GM19025 (cell line): ENCODE data around the gene SLC47A2.
A peak's percentile ranks its signal among the peaks of the same experiment; 100 is the strongest.
"Not testable (repeated sequence)": the region's sequence is repeated elsewhere in the genome, so short reads cannot be mapped to it uniquely, and the experiment has no call there.

Experiments
- ATAC-seq: cut with Tn5 transposase; IDR thresholded peaks from one replicate; pipeline ENCODE4 v1.9.1; 2021; ENCODE audit warnings: mild to moderate bottlenecking, low read depth, moderate library complexity; ENCODE audit not compliant: unreplicated experiment

SLC47A2 gene, protein sequence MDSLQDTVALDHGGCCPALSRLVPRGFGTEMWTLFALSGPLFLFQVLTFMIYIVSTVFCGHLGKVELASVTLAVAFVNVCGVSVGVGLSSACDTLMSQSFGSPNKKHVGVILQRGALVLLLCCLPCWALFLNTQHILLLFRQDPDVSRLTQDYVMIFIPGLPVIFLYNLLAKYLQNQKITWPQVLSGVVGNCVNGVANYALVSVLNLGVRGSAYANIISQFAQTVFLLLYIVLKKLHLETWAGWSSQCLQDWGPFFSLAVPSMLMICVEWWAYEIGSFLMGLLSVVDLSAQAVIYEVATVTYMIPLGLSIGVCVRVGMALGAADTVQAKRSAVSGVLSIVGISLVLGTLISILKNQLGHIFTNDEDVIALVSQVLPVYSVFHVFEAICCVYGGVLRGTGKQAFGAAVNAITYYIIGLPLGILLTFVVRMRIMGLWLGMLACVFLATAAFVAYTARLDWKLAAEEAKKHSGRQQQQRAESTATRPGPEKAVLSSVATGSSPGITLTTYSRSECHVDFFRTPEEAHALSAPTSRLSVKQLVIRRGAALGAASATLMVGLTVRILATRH

DNA sequence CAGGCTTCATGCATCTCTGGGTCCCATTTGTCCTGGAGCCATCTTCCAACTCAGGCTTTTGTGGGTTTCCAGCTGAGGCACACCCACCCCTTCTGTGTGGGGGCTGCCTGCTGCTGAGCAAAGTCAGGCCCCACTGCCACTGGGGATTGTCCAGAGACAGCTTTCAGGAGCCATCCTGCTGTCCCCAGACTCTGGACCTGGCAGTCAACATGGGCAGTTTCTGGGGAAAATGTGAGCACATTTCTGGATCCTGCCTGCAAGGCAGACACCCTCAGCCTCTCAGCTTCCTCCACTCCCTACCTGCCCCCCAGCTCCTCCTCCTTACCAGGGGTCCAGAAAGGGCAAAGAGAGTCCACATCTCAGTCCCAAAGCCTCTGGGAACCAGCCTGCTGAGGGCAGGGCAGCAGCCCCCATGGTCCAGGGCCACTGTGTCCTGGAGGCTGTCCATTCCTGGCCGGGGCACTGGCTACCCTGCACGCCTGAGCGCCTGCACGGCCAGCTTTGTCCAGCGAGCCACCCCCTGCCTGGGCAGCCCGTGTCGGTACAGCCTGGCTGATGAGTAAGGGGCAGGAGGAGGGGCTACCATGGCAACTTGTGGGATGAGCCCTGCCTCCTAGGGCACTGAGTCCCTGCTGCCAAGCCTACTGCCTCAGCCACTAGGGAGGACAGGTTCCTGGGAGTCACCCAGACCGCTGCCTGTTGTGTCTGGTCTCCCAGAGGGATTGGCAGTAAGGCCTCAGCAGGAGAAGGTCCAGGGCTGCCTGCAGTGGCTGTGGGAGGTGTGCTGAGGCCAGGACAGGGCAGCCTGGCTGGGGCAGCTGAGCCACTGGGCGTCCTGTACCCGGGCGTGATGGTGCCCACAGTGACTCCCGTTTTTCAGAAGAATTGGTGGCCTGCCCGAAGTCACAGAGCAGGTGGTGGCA, at the start of gene SLC47A2:
Gene SLC47A2, minus strand, starts transcription at position 477 of the 923 bp plus-strand sequence. Its CDS starts 29 bp downstream, at position 448.
- ATAC-seq, result no peak

DNA sequence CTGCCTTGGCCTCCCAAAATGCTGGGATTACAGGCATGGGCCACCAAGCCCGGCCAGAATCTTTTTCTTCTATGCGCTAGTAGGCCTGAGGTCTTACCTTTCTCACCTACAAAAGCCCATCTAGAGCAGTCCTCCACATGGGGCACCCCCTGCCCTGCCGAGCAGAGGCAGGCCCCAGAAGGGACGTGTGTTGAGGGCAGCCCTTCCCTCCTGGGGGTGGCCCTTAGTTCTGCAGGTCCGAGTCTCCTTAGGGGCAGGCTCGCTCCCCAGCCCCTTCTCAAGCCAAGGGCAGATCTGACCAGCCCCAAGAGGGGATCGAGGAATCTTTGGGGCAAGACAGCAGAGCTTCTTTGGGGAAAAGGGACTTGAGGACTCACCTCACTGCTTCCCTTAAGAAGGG, 49.6 kb upstream of the SLC47A2 start:
- no peak for ATAC-seq

DNA sequence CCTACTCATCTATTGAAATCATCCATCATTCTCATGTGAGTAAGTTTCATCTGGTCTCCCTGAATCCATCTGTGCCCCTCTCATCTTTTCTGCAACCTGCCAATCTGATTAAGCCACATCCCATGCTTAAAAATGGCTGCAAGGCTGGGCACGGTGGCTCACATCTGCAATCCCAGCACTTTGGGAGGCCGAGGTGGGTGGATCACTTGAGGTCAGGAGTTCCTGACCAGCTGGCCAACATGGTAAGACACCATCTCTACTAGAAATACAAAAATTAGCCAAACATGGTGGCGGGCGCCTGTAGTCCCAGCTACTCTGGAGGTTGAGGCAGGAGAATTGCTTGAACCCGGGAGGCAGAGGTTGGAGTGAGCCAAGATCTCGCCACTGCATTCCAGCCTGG, 47.6 kb upstream of the SLC47A2 start:
- not testable (repeated sequence) for ATAC-seq

DNA sequence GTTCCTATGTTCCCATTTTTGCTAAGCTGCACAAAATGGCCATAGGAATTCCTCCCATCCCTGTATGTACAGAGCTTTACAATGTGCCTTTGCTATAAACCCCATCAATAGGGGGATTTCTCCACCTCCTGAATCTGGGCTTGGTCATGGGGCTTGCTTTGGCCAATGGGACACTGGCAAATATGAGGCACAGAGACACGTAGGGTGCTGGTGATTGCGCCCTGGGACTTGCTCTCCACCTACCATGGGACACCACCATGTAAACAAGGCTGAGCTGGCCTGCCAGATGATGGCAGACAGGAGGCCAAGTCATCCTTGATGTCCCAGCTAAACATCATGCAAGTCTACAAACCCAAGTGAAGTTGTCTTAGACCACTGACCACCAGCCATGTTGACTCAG, 47.0 kb upstream of the SLC47A2 start:
- no peak for ATAC-seq

DNA sequence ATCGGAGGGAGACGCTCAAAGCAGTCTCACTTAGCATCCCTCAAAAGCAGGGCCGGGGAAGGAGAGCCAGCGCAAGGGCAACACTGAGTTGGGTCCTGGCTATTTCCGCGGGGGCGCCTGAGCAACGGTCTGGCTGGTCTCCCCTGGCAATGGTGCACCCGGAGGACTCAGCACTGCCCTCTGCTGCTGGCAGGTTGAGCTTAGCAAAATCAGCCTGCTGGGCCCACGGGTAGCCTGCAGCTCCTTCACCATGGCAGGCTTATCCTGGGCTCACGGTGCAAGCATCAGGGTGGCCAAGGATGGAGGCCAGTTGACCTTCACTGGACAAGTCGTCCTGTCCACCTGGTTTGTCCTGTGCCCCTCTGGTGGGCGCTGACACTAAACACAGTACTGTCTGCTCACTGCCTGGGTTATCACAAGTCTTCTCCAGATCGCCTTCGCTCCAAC, 46.2 kb upstream of the SLC47A2 start:
- ATAC-seq, result no peak

DNA sequence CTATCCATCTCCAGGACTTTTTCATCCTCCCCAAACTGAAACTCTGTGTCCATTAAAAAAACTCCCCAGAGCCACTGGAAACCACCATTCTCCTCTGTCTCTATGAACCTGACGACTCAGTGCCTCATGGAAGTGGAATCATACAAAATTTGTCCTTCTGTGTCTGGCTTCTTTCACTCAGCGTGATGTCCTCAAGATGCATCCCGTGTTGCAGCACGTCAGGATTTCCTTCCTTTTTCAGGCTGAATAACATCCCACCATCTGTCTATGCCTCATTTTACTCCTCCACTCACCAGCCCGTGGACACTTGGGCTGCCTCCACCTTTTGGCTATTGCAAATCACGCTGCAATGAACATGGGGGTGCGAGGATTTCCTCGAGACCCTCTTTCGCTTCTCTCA, 44.4 kb upstream of the SLC47A2 start:
- ATAC-seq, result no peak

DNA sequence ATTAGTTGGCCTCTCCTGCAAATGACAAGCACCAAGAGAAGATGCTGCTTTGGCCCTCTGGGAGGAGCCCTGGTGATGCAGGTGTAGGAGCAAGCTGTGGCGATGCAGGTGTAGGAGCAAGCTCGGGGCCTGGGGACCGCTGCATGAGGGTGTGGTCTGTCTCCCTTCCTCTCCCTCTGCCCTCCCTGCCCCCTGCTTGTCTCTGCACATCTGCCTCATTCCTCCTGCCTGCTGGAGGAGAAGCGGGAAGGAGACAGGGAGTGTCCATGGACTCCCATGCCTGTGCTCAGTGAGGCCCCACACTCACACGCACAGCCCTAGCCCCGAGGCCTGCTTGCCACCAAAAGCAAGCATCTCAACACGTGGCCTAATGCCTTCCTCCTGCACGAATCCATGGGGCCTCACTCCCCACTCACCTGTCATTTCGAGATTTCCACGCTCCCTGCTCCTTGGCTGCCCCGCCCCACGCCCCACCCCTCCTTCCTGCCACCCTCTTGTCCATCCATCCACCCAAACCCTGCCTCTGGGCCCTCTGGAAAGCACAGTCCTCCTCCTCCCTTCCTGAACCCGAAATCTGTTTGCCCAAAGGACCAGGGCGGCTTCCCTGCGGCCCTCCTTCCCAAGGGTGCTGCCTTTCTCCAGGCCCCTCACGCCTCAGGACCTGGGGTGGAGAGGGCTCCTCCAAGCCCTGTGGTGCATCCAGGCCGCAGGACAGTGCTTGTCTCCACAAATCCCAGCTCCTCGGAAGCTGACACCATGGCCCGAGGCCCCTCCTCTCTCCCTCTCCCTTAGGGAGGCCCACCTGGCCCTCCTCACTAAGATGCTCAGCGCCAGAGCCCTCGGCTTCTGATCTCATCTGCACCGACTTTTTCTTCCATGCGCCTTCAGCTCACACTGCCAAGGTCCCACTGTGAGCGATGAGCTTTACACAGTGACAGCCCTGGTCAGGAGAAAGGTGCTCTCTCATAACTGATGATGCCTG, 43.5 kb upstream of the SLC47A2 start:
- no peak for ATAC-seq

DNA sequence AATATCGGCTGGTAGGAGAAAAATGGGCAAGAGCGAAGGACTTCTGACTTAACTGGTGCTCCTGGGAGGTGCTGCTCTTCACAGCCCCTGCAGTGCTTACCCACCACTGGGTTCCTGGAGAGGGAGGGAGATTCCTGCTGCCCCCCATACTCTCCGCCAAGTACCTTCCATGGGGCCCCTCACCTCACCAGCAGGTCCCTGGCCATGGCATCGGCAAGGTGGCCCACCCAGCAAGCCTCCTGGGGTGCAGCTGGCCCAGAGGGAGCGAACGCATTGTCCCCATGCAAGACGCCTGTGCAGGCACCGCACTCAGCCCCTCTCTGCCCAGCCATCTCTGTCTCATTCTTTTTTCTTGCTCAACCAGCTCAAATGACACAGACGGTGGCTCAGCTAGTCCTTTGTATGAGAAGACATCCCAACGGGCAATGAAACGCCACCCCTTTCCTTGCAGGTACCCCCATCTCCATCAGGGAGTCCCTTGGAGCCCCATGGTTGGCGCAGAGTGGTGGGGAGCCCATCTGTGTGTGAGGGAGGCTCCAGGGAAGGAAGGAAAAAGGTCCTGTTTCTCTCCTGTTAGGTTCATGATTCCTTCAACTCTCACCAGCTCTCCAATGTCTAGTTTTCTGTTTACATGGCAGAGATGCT, 41.3 kb upstream of the SLC47A2 start:
- ATAC-seq, result no peak

DNA sequence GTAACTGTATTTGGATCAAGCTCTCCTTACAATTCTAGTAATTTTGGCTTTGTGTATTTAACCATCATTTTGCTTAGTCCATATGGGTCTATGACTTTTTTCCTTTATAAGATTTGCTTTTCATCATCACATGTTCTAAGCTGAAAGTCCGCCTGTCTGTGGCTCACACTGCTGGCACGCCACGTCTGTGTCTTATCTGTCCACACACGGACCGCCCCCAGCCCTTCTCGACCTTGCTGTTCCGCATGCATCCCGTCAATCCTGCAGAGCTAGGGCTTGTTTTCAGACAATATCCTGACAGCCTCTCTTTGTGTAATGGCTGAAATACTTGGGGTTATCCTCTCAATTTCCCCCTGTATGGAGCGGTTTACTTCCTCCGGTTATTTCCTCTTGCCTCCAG, 40.2 kb upstream of the SLC47A2 start:
- ATAC-seq, result no peak

DNA sequence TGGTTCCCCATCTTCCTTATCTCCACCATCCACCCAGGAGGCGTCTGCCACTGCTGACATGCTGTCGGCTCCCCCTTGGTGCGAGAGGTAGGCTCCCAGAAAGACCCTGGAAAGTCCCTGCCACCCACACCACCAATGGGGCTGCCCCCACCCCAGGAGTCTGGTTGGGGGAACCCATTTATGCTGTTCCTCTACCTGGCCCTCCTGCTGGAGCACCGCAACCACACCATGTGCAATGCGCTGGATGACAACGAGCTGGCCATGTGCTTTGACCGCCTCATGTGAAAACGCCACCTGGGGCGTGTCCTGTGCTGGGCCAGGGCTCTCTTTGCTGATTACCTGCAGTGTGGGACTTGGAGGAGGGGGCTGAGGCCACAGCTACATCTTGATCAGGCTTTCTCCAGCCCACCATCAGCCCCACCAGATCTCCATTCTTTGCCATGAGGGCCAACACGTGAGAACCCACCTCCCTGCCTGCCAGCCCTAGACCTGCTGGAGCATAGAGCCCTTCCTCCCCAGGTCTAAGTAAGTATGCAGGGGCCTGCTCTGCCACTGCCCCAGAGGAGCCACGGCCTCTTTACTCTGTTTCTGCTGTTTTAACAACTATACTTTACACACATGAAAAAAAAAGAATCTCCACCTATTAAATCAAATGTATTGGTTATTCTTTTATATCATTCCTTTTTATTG, 39.6 kb upstream of the SLC47A2 start:
- ATAC-seq, result peak; percentile 49

DNA sequence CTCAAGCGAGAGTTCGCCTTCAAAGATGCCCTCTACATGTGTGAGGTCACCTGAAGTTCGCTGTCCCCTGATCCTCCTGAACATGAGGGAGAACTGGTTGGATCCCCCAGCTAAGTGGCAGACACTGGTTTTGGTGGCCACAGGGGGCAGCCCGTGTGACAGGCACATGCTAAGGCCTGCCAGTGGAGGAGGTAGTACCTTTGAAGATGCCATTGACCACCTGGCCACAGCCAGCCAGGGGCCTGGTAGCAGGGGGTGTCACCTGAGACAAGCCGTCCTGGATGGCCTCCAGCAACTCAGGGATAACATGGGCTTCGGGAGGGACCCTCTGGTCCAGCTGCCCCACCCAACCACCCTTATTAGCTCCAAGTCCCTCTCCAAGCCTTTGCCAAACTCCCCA, 39.0 kb upstream of the SLC47A2 start:
- ATAC-seq, result no peak

DNA sequence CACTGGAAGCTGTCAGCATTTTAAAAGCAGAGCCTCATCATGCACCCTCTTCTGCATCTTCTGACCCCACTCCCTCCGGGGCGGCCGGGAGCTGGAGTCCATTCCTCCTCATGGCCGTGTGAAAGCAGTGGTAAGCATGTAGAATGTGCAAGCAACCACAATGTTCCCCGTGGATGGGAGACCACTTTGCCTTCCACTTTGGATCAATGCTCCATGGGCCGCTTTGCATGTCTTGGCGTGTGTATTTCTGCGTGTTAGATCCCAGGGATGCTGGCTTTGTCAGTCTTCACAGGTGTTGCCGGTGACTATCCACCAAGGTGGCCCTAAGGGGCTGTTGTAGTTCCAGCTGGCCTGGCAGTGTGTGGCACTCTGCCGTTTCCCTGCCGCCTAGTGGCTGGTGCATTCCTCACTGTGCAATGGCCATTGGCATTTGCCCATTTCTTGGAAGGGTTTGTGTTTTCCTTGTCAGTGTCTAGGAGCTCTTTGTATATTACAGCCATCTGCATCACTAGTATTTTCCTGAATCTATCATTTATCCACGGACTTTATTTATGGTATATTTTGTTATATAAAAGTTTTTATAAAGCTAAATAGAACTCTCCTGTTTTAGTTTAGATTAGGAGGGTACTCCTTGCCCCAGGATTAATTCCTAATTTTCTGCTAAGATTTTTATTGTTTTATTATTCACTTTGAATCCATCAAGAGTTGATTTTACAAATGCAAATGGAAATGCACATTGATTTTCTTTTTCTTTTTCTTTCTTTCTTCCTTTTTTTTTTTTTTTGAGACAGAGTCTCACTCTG, 37.5 kb upstream of the SLC47A2 start:
- ATAC-seq, result no peak

DNA sequence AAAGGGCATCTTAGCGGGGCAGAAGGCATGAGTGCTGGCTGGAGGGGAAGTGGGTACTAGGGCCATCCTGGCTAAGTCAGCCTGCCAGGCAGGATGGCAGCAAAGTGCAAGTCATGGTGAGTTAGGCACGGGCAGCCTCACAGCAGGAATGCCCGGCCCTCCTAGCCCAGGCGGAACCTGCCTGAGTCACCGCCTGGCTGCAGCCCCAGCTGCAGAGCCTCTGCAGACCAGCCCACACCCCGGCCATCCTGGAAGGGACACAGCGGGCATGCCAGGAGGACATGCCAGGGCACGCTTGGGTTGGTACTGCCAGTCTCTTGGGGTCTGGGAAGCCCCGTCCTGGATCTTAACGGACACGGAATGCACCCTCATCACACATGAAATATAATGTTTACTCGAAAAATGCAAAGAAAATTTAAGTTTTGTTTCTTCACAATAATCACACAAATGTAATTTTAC, 36.7 kb upstream of the SLC47A2 start:
- no peak for ATAC-seq

DNA sequence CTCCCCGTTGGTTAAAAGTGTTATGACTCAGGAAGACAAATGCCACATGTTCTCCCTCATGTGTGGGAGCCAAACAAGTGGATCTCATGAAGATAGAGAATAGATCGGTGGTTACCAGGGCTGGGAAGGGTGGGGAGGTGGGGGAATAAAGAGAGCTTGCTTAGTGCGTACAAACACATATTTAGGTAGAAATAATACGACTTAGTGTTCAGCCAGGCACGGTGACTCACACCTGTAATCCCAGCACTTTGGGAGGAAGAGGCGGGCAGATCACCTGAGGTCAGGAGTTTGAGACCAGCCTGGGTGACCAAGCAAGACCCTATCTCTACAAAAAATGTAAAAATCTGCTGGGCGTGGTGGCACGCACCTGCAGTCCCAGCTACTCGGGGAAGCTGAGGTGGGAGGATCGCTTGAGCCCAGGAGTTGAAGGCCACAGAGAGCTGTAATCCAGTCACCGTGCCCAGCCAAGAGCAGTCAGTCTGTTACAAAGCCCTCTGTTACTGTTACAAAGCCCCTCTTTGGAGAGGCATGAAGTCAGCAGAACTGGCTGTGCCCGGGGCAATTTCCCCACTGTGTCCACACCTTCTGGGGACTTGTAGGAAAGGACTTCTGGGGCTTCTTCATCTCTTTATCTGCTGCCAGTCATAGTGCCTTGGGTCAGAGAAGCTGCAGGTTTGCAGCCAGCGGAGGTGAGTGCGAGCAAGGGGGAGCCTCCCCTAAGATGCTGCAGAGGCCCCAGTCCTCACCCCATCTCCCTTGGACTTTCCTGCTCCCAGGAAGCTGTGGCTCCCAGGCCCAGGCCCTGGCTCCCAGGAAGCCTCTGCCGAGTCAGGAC, 36.0 kb upstream of the SLC47A2 start:
- ATAC-seq, result no peak

DNA sequence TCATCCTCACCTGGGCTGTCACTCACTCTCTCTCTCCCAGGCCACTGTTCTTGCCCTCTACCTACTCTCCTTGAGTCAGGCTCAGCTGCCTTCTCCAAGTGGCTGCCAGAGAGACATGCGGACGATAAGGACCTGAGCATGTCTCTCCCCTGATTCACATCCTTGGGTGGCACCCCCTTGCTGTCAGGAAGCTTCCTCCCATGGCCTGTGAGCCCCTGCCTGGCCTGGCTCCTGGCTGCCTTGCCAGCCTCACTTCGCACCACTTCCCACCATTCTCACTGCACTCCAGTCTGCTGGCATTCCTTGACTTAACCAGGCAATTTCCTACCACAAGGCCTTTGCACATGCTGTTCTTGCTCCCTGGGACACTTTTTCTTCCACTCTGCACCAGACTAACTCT, 34.5 kb upstream of the SLC47A2 start:
- ATAC-seq, result no peak

DNA sequence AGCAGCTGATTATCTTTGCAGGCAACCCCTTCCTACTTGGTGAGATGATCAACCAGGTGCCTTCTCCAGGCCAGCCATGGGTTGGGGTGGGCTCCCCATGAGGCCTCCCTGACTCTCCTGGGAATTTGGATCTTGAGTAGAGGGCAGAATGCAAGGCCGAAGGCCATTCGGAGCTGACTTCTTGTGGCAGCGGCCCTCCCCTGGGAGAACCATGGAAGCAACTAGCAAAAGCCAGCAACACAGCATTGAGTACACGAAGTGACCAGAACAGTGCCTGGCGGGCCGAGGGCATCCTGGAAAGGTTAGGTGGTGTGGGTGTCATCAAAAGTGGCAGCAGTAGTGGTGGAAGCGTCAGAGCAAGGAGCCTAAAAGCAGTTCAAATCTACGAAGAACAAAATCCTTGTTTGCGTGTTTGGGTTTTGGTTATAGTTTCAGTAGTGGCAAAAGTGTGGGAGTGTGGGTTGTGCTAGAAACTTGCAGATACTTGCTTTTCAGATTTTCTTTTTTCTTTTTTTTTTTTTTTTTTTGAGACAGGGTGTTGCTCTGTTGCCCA, 33.7 kb upstream of the SLC47A2 start:
- no peak for ATAC-seq

DNA sequence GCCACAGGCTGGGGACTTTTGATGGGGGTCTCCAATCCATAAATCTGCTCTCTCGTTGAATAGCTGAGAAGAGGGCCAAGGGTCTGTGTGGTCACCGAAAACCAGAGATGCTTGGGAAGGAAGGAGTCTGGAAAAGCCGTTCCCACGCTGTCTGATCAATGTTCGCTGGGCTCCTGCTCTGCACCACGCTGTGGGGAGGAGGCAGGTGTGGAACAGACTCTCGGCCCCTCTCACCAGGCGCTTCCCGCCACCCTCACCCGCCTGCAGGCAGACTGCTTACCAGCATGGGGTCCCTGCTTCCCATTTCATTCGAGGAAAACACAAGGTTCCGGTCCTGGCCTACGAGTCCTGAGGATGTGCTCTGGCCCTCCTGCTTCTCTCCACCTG, 32.4 kb upstream of the SLC47A2 start:
- no peak for ATAC-seq
